Fibroblast of pulmonary artery (primary cell): ENCODE measurements around the gene ZNF808.
"Not testable (repeated sequence)": the region's sequence is repeated elsewhere in the genome, so short reads cannot be mapped to it uniquely, and the experiment has no call there.

ENCODE experiments used
- DNase-seq: peaks from one replicate; pipeline ENCODE4 v3.0.0-alpha.2; 2010; ENCODE audit warnings: low read depth
- H3K4me3 ChIP-seq: replicated peaks from 2 replicates; pipeline ENCODE4 v1.5.1; 2011; ENCODE audit warnings: low read depth, mild to moderate bottlenecking, control low read depth, low read length, moderate library complexity
- TF ChIP-seq, protein P1 (sequence below): IDR thresholded peaks from 2 replicates; pipeline ENCODE4 v1.5.1; 2011; ENCODE audit warnings: mild to moderate bottlenecking, control low read depth, low read length, inconsistent platforms; ENCODE audit errors: missing control alignments

Gene ZNF808

DNA sequence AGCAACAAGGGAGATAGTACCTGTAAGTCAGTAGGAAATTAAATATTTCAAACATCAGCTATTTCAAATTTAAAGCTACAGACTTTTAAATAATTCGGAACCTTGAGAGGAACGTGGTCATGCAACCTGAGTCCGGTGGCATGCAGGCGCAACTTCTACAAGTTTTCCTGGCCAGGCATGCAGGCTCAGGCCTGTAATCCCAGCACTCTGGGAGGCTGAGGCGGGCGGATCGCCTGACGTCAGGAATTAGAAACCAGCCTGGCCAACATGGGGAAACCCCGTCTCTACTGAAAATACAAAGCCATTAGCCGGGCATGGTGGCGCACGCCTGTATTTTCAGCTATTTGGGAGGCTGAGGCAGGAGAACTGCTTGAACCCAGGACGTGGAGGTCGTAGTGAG, 40.5 kb downstream of the ZNF808 start:
- no peak overlapping the region for H3K4me3 ChIP-seq
- TF ChIP-seq, protein P1, sequence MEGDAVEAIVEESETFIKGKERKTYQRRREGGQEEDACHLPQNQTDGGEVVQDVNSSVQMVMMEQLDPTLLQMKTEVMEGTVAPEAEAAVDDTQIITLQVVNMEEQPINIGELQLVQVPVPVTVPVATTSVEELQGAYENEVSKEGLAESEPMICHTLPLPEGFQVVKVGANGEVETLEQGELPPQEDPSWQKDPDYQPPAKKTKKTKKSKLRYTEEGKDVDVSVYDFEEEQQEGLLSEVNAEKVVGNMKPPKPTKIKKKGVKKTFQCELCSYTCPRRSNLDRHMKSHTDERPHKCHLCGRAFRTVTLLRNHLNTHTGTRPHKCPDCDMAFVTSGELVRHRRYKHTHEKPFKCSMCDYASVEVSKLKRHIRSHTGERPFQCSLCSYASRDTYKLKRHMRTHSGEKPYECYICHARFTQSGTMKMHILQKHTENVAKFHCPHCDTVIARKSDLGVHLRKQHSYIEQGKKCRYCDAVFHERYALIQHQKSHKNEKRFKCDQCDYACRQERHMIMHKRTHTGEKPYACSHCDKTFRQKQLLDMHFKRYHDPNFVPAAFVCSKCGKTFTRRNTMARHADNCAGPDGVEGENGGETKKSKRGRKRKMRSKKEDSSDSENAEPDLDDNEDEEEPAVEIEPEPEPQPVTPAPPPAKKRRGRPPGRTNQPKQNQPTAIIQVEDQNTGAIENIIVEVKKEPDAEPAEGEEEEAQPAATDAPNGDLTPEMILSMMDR: no peak
- DNase-seq: no peak

DNA sequence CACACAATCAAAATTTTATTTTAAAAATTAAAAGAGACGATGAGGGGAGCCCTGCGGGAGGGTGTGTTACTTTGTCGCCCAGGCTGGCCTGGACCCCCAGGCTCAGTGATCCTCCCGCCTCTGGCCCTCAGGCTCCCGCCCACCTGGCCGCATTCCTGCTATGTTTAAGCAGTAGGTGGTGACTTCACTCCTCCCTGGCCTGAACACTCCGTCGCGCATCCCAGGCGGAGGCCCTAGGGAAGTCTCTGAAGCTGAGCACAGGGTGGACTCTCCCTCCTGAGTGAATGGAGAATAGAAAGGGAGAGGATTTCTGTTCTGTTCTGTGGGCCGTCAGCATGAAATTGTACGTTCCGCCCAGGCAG, 42.2 kb downstream of the ZNF808 start:
- peak overlapping the region; percentile 99 for H3K4me3 ChIP-seq
- not testable (repeated sequence) for DNase-seq

DNA sequence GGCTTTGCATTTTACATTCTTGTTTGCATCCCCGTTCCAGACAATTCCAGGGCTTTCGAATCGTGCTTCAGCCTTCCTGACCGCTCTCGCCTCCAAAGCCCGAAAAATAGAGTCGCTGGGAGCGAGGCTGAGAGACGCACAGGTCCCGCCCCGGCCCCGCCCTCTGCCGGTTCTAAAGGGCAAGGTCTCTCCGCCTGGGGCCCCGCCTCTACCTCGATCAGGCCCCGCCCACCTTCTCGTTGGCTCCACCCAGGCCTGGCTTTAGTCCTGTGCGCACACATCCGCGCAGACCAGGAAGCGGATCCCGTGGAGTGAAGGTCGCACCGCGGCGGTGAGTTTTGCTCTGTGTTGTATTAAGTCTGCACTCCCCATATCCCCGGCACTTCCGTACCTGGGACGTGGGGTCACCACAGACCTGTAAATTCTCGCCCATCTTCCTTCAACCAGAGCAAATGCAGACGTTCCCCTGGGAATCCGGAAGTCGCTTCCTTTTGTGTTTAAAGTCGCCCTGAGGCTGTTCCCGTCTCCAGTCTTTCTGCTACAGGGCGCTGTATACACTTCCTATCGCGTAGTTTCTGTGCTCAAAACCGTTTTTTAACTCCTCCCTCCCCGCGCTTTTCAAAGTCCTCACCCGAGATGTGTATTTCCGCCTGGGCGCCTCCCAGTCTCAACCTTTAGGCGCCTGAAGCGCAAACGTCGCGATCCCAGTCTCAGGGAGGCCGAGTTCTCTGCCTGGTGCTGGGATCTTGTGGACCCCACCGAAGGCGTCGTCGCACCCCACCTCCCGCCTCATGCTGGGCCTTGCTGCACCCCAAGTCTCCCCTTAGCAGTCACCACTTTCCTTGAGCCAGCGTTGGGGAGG, 42.8 kb downstream of the ZNF808 start, which contains the start of gene ZNF701:
Gene ZNF701 (plus strand): TSS at position 288 of the 862 bp plus-strand sequence. CDS start 3,861 bp downstream, outside the sequence.
- DNase-seq: peak; percentile 93
- H3K4me3 ChIP-seq: peak within 1 kb of the TSS; percentile 99
- TF ChIP-seq, protein P1: no peak

DNA sequence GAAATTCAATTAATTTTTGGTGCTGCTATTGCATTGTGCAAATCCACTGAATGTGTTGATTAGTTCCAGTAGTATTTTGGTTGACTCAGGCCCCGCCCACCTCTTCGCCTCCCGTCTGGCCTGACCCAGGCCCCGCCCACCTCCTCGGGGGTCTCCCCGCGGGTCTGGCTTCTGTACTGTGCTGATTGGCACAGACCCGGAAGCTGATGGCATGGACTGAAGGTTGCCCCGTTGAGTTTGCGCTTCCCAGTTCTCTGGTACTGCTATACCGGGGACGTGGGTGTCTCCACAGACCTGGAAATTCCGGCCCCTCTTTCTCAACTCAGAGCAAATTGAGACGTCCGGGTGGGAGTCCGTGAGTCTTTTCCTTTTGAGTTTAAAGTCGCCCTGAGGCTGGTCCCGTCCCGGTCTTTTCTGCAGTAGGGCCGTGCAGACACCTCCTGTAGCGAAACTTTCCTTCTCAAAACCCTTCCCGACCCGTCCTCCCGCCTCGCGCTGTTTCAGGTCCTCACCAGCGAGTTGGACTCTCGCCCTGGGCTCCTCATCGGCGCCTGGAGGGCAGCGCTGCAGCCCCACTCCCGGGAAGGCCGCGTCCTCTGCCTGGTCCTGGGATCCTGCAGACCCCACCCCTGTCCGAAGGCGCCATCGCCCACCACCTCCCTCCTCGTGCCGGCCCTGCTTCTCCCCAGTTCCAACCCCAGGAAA, 57.4 kb downstream of the ZNF808 start:
- TF ChIP-seq, protein P1: no peak
- no peak for DNase-seq
- H3K4me3 ChIP-seq: no peak overlapping the region

DNA sequence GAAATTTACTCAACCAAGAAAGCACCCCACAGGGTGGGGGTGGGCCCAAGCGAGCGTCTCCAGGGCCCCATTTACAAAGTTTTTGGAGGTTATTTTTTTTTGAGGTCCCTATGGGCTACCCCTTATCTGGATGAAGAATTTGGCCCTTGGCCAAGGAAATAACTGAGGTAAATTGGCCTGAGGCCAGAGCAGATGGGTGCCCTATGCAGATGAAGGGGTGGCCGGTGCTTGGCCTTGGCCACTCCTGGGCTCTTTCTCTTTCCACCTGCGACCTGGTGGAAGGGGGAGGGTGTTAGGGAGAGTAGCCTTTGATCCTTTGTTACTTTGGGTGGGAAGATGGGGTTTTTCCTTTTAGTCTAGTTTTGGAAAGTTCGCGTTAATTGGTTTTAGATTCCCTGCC, 58.1 kb downstream of the ZNF808 start:
- no peak for DNase-seq
- H3K4me3 ChIP-seq: no peak overlapping the region
- TF ChIP-seq, protein P1: no peak

DNA sequence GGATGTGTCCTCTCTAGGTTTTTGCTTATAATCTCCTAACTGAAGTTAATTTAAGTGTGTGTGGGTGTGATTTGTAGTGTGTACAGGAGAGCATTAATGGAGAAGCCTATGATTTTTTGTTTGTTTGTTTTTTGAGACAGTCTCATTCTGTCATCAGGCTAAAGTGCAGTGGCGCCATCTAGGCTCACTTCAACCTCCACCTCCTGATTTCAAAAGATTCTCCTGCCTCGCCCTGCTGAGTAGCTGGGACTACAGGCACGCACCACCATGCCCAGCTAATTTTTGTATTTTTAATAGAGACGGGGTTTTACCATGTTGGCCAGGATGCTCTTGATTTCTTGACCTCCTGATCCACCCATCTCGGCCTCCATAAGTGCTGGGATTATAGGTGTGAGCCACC, 63.3 kb downstream of the ZNF808 start:
- TF ChIP-seq, protein P1: no peak
- no peak for DNase-seq

DNA sequence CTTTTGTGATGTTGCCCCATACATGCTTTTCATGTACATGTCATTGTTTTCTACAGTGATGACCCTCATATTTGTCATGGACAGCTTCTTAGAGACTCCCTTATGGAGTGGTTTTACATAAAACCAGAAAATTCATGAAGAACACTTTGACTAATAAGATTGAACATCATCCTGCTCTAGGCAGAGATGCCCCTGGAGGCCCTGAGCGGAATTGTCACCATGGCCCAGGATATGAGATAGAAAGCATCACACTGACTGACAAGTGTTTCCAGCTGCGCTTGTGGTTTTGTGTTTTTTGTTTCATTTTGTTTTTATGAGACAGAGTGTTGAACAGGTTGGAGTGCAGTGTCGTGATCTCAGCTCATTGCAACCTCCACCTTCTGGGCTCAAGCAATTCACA, 64.8 kb downstream of the ZNF808 start:
- TF ChIP-seq, protein P1: no peak
- H3K4me3 ChIP-seq: no peak overlapping the region
- no peak for DNase-seq

More for the DNA sequence above, 63.3 kb downstream of the ZNF808 start:
- no peak overlapping the region for H3K4me3 ChIP-seq

DNA sequence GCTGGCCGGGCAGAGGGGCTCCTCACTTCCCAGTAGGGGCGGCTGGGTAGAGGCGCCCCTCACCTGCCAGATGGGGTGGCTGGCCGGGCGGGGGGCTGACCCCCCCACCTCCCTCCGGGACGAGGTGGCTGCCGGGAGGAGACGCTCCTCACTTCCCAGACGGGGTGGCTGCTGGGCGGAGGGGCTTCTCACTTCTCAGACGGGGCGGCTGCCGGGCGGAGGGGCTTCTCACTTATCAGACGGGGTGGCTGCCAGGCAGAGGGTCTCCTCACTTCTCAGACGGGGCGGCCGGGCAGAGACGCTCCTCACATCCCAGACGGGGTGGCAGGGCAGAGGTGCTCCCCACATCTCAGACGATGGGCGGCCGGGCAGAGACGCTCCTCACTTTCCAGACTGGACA, 66.0 kb downstream of the ZNF808 start:
- not testable (repeated sequence) for H3K4me3 ChIP-seq, DNase-seq
